Esophagus squamous epithelium (tissue), 5 donors: ENCODE results near the gene TNS1. TPM values are rescaled to one million over a fixed set of nuclear protein-coding genes. Genes with fewer than 3 reads are reported as not detected.

ENCODE experiments used
- DNase-seq: peaks from one replicate; lab custom pipeline; 2025; lab: John Stamatoyannopoulos, UW
- H3K27ac ChIP-seq, 4 donors: fragments of 200-600 bp; sonication (generic); one replicate each; pipeline ENCODE4 v1.5.1; 2016 to 2019; ENCODE audit warnings: mild to moderate bottlenecking in 1 of 4
- H3K27me3 ChIP-seq, 4 donors: fragments of 200-600 bp; sonication (generic); 1 replicate in 3 of 4; 2 replicates in 1 of 4; pipeline versions ENCODE4 v1.5.1 to v1.6.0; 2017 to 2021; ENCODE audit warnings: antibody characterized with exemption in 1 of 4
- H3K36me3 ChIP-seq, 3 donors: fragments of 200-600 bp; sonication (generic); one replicate each; pipeline ENCODE4 v1.5.1; 2016 to 2019
- H3K4me1 ChIP-seq, 3 donors: fragments of 200-600 bp; sonication (generic); one replicate each; pipeline ENCODE4 v1.5.1; 2017 to 2019
- H3K4me3 ChIP-seq, 4 donors: fragments of 200-600 bp; sonication (generic); 1 replicate in 3 of 4; 2 replicates in 1 of 4; pipeline ENCODE4 v1.5.1; 2016 to 2019; ENCODE audit warnings: mild to moderate bottlenecking in 2 of 4, moderate library complexity in 1 of 4
- H3K9me3 ChIP-seq, 3 donors: fragments of 200-600 bp; sonication (generic); one replicate each; pipeline ENCODE4 v1.5.1; 2016 to 2019
- CTCF ChIP-seq, 6 experiments: fragments of 450-650 bp in 4 of 6; fragments of 200-600 bp in 2 of 6; sonication (generic) in 2 of 6; IDR thresholded peaks; one replicate each; pipeline ENCODE4 v1.5.1; 2016 to 2019; ENCODE audit warnings: antibody characterized with exemption in 6 of 6, mild to moderate bottlenecking in 4 of 6, moderate library complexity in 4 of 6
- POLR2A ChIP-seq, 4 donors: fragments of 450-650 bp; IDR thresholded peaks; one replicate each; pipeline ENCODE4 v1.6.1; 2017; ENCODE audit warnings: antibody characterized with exemption in 4 of 4, mild to moderate bottlenecking in 4 of 4, moderate library complexity in 3 of 4
- WGBS, 2 donors: methylation state at CpG; one replicate each; pipeline ENCODE4 v1.1.5; 2018; 5-methylcytosine and 5-hydroxymethylcytosine counted together
- intact Hi-C: fragments of 100-400 bp; cut with DNase I; formaldehyde crosslinking; loops from one replicate; pipeline ENCODE4 v1.15.0; 2022
- total RNA-seq, 4 donors: library from RNA; depleted of rRNA; stranded (reverse); fragments of >200 nt; gene quantifications; one replicate each; pipeline ENCODE4 v1.1.0, GENCODE V29; 2016
- donor health status: DM: yes; HTN: yes; CAD: no.

Gene TNS1
- total RNA-seq, 4 donors from 2014 or later, result 34.7 to 201 (median 59.2) TPM

- DNase-seq, result no peak
- WGBS, 2 donors, result 55 to 90% methylated on average over 1 of the region's 1 CpG
- Histone ChIP-seq H3K4me1 (peaks cover 26 to 66% (median 28%) of the 10 kb centered on the region in 3 donors), H3K27me3 (peaks cover 0 to 49% (median 0%) of the 10 kb centered on the region in 4 donors), H3K36me3 (no peaks in the 10 kb centered on the region), H3K27ac (no peak overlapping the region), H3K9me3 (no peaks in the 10 kb centered on the region), H3K4me3 (no peak overlapping the region)
- intact Hi-C loops, result no loop called here
- no peak for TF ChIP-seq CTCF (IDR thresholded peaks at IDR 0.05)
- TF ChIP-seq POLR2A (IDR thresholded peaks at IDR 0.05), result no peak
Measured at GRCh38 chr2:218012284-218012683, 9.5 kb upstream of the TNS1 start.

- peaks cover 0 to 49% (median 0%) of the 10 kb centered on the region in 4 donors for H3K27me3 ChIP-seq
- no peak for DNase-seq
- peaks cover 22 to 66% (median 22%) of the 10 kb centered on the region in 3 donors for H3K4me1 ChIP-seq
- no peaks in the 10 kb centered on the region for H3K9me3 ChIP-seq
- H3K4me3 ChIP-seq, result no peak overlapping the region
- TF ChIP-seq CTCF (IDR thresholded peaks at IDR 0.05) (no peak), POLR2A (IDR thresholded peaks at IDR 0.05) (no peak)
- no peaks in the 10 kb centered on the region for H3K36me3 ChIP-seq
- intact Hi-C loops, result no loop called here
- 41 to 54% methylated on average over 3 of the region's 8 CpGs for WGBS, 2 donors
- H3K27ac ChIP-seq, result no peak overlapping the region
Measured at GRCh38 chr2:218011653-218012040, 8.9 kb upstream of the TNS1 start.

- peak overlapping the region in 3 of 4 donors; percentile 65 to 78 (median 76) for H3K27ac ChIP-seq
- WGBS, 2 donors, result 43 to 57% methylated on average over 4 to 8 of the region's 12 CpGs
- DNase-seq, result no peak
- intact Hi-C loops, result no loop called here
- peak overlapping the region in 2 of 4 donors; percentile 55 to 75 for H3K4me3 ChIP-seq
- H3K27me3 ChIP-seq, result peaks cover 0 to 49% (median 0%) of the 10 kb centered on the region in 4 donors
- no peaks in the 10 kb centered on the region for H3K36me3 ChIP-seq
- TF ChIP-seq POLR2A (IDR thresholded peaks at IDR 0.05) (no peak), CTCF (IDR thresholded peaks at IDR 0.05) (no peak)
- H3K4me1 ChIP-seq, result peaks cover 23 to 68% (median 26%) of the 10 kb centered on the region in 3 donors
- no peaks in the 10 kb centered on the region for H3K9me3 ChIP-seq
Measured at GRCh38 chr2:218010984-218011652, 8.3 kb upstream of the TNS1 start.

- DNase-seq, result no peak
- H3K4me1 ChIP-seq, result peaks cover 24 to 69% (median 34%) of the 10 kb centered on the region in 3 donors
- WGBS, 2 donors, result 8 to 10% methylated on average over 5 to 12 of the region's 72 CpGs
- TF ChIP-seq CTCF (IDR thresholded peaks at IDR 0.05) (peak; percentile 37 to 59 (median 56)), POLR2A (IDR thresholded peaks at IDR 0.05) (no peak)
- peaks cover 0 to 49% (median 0%) of the 10 kb centered on the region in 4 donors for H3K27me3 ChIP-seq
- no peaks in the 10 kb centered on the region for H3K9me3 ChIP-seq
- H3K36me3 ChIP-seq, result no peaks in the 10 kb centered on the region
- H3K27ac ChIP-seq, result peak overlapping the region; percentile 2 to 78 (median 70)
- intact Hi-C loops, result no loop called here
- peak overlapping the region; percentile 50 to 75 (median 54) for H3K4me3 ChIP-seq
Measured at GRCh38 chr2:218010140-218010983, 7.6 kb upstream of the TNS1 start.

- TF ChIP-seq CTCF (IDR thresholded peaks at IDR 0.05), result no peak
- no peak for TF ChIP-seq POLR2A (IDR thresholded peaks at IDR 0.05)
- peaks cover 29 to 70% (median 40%) of the 10 kb centered on the region in 3 donors for H3K4me1 ChIP-seq
Measured at GRCh38 chr2:218009765-218010139, 7.0 kb upstream of the TNS1 start.

More at GRCh38 chr2:218009765-218010139, 7.0 kb upstream of the TNS1 start:
- H3K36me3 ChIP-seq, result no peaks in the 10 kb centered on the region
- peaks cover 0 to 49% (median 0%) of the 10 kb centered on the region in 4 donors for H3K27me3 ChIP-seq
- peak overlapping the region; percentile 50 to 75 (median 54) for H3K4me3 ChIP-seq
- intact Hi-C loops, result no loop called here
- WGBS, 2 donors, result 3 to 10% methylated on average over 6 to 7 of the region's 20 CpGs
- no peak for DNase-seq
- no peaks in the 10 kb centered on the region for H3K9me3 ChIP-seq
- peak overlapping the region; percentile 2 to 78 (median 70) for H3K27ac ChIP-seq
